Uterus (tissue), 2 donors: ENCODE measurements around the gene TRPV3.

Experiments
- CTCF ChIP-seq, 4 experiments: fragments of 200-600 bp in 2 of 4; fragments of 450-650 bp in 2 of 4; sonication (generic) in 2 of 4; IDR thresholded peaks; one replicate each; pipeline ENCODE4 v1.5.1; 2016 to 2019; ENCODE audit warnings: antibody characterized with exemption in 4 of 4, mild to moderate bottlenecking in 2 of 4, moderate library complexity in 1 of 4
- POLR2A ChIP-seq, 2 donors: fragments of 450-650 bp; IDR thresholded peaks; one replicate each; pipeline ENCODE4 v1.6.1; 2016; ENCODE audit warnings: antibody characterized with exemption in 2 of 2, mild to moderate bottlenecking in 1 of 2, moderate library complexity in 1 of 2

DNA sequence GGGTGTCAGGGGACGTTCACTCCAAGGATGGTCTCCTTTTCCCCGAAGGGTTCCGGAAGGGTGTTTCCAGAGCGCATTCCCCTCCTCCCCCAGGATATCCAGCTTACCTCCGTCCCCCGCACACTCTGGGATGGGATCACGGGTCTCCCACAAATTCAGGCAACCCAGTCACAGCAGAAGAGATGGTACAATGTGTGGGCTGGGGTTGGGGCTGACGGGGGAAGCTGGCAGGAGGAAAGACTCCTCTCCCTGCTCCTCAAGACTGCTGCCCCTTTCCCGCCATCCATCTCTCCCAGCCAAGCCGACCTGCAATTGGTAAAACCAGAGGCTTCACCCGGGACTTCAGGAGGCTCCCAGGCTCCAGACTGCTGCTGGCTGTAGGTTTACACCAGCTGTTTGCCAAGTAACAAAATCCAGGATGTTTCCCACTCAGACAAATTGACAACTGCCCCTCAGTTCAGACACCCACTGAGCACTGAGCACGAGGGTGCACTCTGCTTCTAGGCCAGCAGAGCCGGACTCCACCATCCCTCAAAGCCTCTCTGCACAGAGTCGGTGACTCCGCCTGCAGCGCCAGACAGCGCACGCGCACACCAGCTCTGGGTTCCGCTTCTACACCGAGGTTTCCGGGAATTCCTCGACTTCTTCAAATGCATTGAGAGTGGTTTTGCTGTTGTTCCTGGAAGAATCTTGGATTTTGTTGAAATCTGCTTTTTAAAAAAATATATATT, 44.1 kb downstream of the TRPV3 start:
- no peak for TF ChIP-seq POLR2A (IDR thresholded peaks at IDR 0.05)
- no peak for TF ChIP-seq CTCF (IDR thresholded peaks at IDR 0.05)
